Large intestine (tissue), 3 donors: Measurements from ENCODE around the gene SLC16A2. TPM values are rescaled to one million over a fixed set of nuclear protein-coding genes. Genes with fewer than 3 reads are reported as not detected.

Experiments
- DNase-seq, 2 donors: peaks; one replicate each; pipeline versions ENCODE4 v3.0.0 to v3.0.0-alpha.2; 2013
- H3K27ac ChIP-seq: one replicate; pipeline ENCODE4 v1.5.1; 2013; ENCODE audit warnings: low read length
- H3K27me3 ChIP-seq: 2 replicates; pipeline ENCODE4 v1.6.1; 2013; ENCODE audit warnings: low read length; ENCODE audit not compliant: control insufficient read depth, insufficient read depth
- H3K36me3 ChIP-seq: 2 replicates; pipeline ENCODE4 v1.6.1; 2013; ENCODE audit warnings: low read length; ENCODE audit not compliant: control insufficient read depth, insufficient read depth
- H3K4me1 ChIP-seq: one replicate; pipeline ENCODE4 v1.6.1; 2013; ENCODE audit warnings: low read length; ENCODE audit not compliant: control insufficient read depth, insufficient read depth
- H3K4me3 ChIP-seq: one replicate; pipeline ENCODE4 v1.5.1; 2013; ENCODE audit warnings: low read length
- H3K9me3 ChIP-seq: one replicate; pipeline ENCODE4 v1.6.1; 2013; ENCODE audit warnings: mild to moderate bottlenecking, low read depth, low read length, moderate library complexity; ENCODE audit not compliant: control insufficient read depth
- WGBS: methylation state at CpG from one replicate; pipeline ENCODE4 v1.1.5; 2013; ENCODE audit warnings: low lambda C conversion rate; ENCODE audit not compliant: insufficient coverage; 5-methylcytosine and 5-hydroxymethylcytosine counted together
- polyA plus RNA-seq: library from polyadenylated mRNA; unstranded; fragments of 120-200 nt; gene quantifications from one replicate; pipeline ENCODE4 v1.2.1, GENCODE V29; 2013

The SLC16A2 gene
- polyA plus RNA-seq, 1 donor, result 7.2 TPM

GRCh38 chrX:74438764-74439163, 17.5 kb downstream of the SLC16A2 start:
- no peak overlapping the region for H3K4me3 ChIP-seq
- no peaks in the 10 kb centered on the region for H3K36me3 ChIP-seq
- H3K4me1 ChIP-seq, result no peaks in the 10 kb centered on the region
- H3K27me3 ChIP-seq, result no peaks in the 10 kb centered on the region
- H3K9me3 ChIP-seq, result no peaks in the 10 kb centered on the region
- DNase-seq, result no peak
- no peak overlapping the region for H3K27ac ChIP-seq
- WGBS, result no CpG with 5 or more reads among the region's 3 CpGs

DNA sequence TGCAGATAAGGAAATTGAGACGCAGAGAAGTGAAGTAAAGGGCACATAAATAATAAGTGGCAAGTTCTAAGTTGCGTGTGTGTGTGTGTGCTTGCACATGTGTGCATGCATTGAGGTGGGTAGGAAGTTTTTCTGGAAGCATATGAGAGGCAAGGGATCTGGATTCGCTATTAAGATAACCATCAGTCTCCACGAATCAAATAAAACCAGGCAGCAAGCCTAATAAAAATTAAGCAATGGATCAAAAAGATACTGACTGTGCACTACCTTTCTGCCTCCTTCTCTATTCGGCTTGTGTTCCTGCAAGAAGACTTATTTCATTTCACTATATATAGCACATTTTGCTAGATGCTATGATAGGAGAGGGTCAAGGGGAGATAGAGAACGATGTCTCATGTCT, 23.8 kb downstream of the SLC16A2 start:
- Histone ChIP-seq H3K27ac (no peak overlapping the region), H3K36me3 (no peaks in the 10 kb centered on the region), H3K4me3 (no peak overlapping the region), H3K4me1 (no peaks in the 10 kb centered on the region), H3K9me3 (no peaks in the 10 kb centered on the region), H3K27me3 (no peaks in the 10 kb centered on the region)
- WGBS, result 100% methylated on average over 1 of the region's 6 CpGs
- no peak for DNase-seq

DNA sequence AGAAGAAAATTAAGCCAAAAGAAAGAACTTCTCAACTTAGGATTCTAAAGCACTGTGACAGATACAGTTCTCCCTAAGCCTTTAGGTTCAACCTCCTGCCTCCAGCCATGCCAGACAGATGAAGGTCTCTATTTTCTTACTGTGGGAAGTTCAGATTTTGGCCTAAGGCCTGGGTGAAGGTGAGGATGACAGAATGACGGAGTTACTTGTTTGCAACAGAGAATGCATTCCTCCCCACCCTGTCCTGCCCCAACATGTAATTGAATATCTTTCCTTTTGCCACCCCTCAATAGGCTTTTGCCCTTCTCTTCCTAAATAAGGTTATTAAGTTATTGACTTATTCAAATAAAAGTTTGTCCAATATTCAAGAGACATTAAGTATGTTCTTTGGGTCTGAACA, 25.6 kb downstream of the SLC16A2 start:
- WGBS, result no CpG with 5 or more reads among the region's 1 CpG
- no peaks in the 10 kb centered on the region for H3K36me3 ChIP-seq

DNA sequence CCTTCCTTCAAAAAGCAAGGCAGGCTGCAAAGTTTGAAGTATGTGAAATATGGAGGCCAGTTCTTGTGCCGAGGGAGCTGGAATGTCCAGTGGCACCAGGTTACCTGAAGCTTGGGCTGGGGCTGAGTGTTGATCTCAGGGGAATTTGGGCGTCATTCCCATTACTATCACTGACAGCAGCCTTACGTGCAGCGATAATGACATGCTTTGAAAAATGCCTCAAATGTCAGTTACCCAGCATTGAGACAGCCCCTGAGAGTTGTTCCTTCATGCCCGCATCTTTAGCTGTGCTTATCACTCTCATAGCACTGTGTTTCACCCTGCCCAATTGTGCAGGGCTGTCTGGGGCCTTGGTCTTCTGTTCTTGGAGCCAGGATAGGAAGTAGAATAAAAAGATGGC, 27.4 kb downstream of the SLC16A2 start:
- Histone ChIP-seq H3K4me1 (no peaks in the 10 kb centered on the region), H3K4me3 (no peak overlapping the region), H3K9me3 (no peaks in the 10 kb centered on the region), H3K36me3 (no peaks in the 10 kb centered on the region), H3K27me3 (no peaks in the 10 kb centered on the region), H3K27ac (no peak overlapping the region)
- no CpG with 5 or more reads among the region's 5 CpGs for WGBS
- no peak for DNase-seq

More for the DNA sequence above, 25.6 kb downstream of the SLC16A2 start:
- H3K9me3 ChIP-seq, result no peaks in the 10 kb centered on the region
- no peak overlapping the region for H3K4me3 ChIP-seq
- no peak for DNase-seq
- H3K27ac ChIP-seq, result no peak overlapping the region
- no peaks in the 10 kb centered on the region for H3K27me3 ChIP-seq
- no peaks in the 10 kb centered on the region for H3K4me1 ChIP-seq

- DNase-seq, result no peak
- no CpG with 5 or more reads among the region's 2 CpGs for WGBS
- no peaks in the 10 kb centered on the region for H3K9me3 ChIP-seq
- no peaks in the 10 kb centered on the region for H3K27me3 ChIP-seq
- H3K27ac ChIP-seq, result no peak overlapping the region
- no peaks in the 10 kb centered on the region for H3K36me3 ChIP-seq
- H3K4me3 ChIP-seq, result no peak overlapping the region
- no peaks in the 10 kb centered on the region for H3K4me1 ChIP-seq
These were observed 28.1 kb downstream of the SLC16A2 start for GRCh38 chrX:74449322-74449936.

- no peak for DNase-seq
- Histone ChIP-seq H3K4me1 (no peaks in the 10 kb centered on the region), H3K27me3 (no peaks in the 10 kb centered on the region), H3K27ac (no peak overlapping the region), H3K9me3 (no peaks in the 10 kb centered on the region), H3K4me3 (no peak overlapping the region), H3K36me3 (no peaks in the 10 kb centered on the region)
- WGBS, result no CpG with 5 or more reads among the region's 3 CpGs
These were observed 28.6 kb downstream of the SLC16A2 start for GRCh38 chrX:74449937-74450330.

DNA sequence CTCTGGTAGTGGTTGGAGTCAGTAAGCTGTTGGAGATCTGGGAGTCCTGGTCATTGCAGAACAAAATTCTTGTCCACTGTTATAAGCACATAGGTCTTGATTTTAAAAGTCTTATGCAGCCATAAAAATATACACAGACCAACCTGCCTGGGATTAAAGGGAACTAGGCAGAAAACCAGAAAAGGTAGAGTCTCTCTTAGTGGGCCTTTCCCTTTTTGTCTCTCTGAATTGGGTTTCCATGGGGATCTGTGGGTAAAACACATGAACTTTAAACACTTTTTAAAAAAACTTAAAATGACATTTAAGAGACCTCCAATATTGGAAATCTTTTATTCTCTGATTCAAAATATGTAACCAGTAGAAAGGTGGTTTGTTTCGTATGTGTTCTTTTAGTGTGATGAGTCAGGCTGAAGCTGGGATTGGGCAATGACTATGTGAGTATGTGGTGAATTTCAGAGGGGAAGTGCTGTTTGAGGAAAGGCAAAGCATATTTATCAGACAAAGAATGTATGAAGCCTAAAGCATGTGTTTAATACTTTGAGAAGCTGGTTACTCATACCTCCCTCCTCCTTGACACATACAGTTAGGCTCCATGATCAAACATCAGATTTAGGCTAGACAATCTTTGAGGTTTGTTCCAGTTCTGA, 29.6 kb downstream of the SLC16A2 start:
- Histone ChIP-seq H3K27ac (no peak overlapping the region), H3K4me1 (no peaks in the 10 kb centered on the region), H3K9me3 (no peaks in the 10 kb centered on the region), H3K27me3 (no peaks in the 10 kb centered on the region), H3K36me3 (no peaks in the 10 kb centered on the region), H3K4me3 (no peak overlapping the region)
- DNase-seq, result no peak
- WGBS, result no CpG with 5 or more reads among the region's 1 CpG

GRCh38 chrX:74451450-74452198, 30.3 kb downstream of the SLC16A2 start:
- no peaks in the 10 kb centered on the region for H3K36me3 ChIP-seq
- H3K27ac ChIP-seq, result no peak overlapping the region
- no peak for DNase-seq
- no peaks in the 10 kb centered on the region for H3K27me3 ChIP-seq
- H3K4me3 ChIP-seq, result no peak overlapping the region
- no peaks in the 10 kb centered on the region for H3K4me1 ChIP-seq
- no peaks in the 10 kb centered on the region for H3K9me3 ChIP-seq
- WGBS, result no CpG with 5 or more reads among the region's 5 CpGs

DNA sequence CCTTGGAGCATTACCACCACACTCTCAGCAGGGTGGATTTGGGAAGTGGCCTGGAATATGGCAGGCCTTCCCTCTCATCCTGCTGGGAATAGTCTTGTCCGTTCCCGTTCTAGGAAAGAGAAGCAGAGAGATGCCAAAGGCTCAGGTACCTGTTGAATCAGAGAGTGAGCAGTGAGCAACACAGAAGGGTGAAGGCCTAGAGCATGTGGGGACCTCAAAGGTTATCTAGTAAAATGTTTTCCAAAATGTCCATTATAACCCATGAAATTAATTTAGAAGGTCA, 30.8 kb downstream of the SLC16A2 start:
- Histone ChIP-seq H3K9me3 (no peaks in the 10 kb centered on the region), H3K36me3 (no peaks in the 10 kb centered on the region), H3K4me3 (no peak overlapping the region), H3K27ac (no peak overlapping the region), H3K27me3 (no peaks in the 10 kb centered on the region), H3K4me1 (no peaks in the 10 kb centered on the region)
- no peak for DNase-seq
- WGBS, result no CpG with 5 or more reads among the region's 2 CpGs

- H3K36me3 ChIP-seq, result no peaks in the 10 kb centered on the region
- WGBS, result 100% methylated on average over 1 of the region's 7 CpGs
- no peak overlapping the region for H3K27ac ChIP-seq
- no peak for DNase-seq
- no peaks in the 10 kb centered on the region for H3K9me3 ChIP-seq
- H3K27me3 ChIP-seq, result no peaks in the 10 kb centered on the region
- no peak overlapping the region for H3K4me3 ChIP-seq
- H3K4me1 ChIP-seq, result no peaks in the 10 kb centered on the region
These were observed 31.9 kb downstream of the SLC16A2 start for GRCh38 chrX:74453178-74453577.
